Stimulated activated CD4-positive, alpha-beta T cell treated with anti-CD3 and anti-CD28 coated beads, Interleukin-4, amount 100 ng/mL, for 48 hours (primary cell): ENCODE results near the gene HGFAC.
"Not testable (repeated sequence)": the region's sequence is repeated elsewhere in the genome, so short reads cannot be mapped to it uniquely, and the experiment has no call there.

ENCODE experiments used
- DNase-seq, 2 donors: peaks; one replicate each; pipeline ENCODE4 v3.0.0-alpha.2; 2020; ENCODE audit warnings: low read depth in 2 of 2

Gene HGFAC

DNA sequence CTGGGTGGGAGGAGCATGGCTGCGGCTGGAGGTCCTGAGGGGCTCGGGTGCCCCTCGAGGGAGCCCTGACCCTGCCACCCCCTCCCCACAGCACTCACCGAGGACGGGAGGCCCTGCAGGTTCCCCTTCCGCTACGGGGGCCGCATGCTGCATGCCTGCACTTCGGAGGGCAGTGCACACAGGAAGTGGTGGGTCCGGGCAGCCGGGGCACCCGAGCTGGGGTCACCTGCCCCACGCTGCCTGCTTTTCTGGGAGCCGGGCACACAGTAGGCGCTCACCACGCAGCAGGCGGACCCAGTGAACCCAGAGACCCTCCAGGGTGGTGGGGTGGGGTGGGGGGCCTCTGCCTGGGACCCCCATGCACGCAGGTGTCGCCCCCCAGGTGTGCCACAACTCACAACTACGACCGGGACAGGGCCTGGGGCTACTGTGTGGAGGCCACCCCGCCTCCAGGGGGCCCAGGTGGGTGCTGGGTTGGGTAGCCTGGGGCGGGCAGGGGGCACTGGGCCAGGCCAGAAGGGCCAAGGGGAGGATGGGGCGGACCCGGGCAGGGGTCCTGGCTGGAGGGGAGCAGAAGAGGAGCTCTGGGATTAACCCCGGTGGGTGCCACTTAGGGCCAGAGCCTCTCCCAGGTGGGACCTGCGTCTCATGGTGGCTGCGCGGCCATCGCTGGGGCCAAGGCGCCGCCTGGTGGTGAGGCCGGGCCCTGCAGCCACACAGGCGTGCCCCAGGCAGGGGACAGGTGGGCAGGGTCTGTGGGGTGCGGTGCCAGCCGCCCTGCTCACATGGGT, 1.4 kb downstream of the HGFAC start:
- peak; percentile 55 to 74 for DNase-seq

DNA sequence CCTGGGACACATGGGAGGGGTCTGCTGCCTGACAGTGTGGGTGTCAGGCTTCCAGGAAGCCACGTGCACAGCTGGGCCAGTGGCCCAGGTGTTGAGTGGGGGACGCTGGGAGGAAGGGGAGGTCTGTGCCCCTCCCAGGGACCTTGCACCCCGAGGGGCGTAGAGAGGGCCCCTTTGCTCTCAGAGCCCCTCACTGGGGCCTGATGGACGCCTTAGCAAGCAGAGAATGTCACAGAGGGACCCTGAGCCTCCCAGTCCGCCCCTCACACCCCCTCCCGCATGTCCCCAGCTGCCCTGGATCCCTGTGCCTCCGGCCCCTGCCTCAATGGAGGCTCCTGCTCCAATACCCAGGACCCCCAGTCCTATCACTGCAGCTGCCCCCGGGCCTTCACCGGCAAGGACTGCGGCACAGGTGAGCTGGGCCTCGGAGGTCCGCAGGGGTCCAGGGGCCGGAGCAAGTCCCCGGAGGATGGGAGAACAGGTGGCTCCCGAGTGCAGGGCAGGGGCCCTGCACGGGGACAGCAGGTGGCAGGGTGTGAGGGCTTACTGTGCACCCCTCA, 2.1 kb downstream of the HGFAC start:
- DNase-seq = no peak

DNA sequence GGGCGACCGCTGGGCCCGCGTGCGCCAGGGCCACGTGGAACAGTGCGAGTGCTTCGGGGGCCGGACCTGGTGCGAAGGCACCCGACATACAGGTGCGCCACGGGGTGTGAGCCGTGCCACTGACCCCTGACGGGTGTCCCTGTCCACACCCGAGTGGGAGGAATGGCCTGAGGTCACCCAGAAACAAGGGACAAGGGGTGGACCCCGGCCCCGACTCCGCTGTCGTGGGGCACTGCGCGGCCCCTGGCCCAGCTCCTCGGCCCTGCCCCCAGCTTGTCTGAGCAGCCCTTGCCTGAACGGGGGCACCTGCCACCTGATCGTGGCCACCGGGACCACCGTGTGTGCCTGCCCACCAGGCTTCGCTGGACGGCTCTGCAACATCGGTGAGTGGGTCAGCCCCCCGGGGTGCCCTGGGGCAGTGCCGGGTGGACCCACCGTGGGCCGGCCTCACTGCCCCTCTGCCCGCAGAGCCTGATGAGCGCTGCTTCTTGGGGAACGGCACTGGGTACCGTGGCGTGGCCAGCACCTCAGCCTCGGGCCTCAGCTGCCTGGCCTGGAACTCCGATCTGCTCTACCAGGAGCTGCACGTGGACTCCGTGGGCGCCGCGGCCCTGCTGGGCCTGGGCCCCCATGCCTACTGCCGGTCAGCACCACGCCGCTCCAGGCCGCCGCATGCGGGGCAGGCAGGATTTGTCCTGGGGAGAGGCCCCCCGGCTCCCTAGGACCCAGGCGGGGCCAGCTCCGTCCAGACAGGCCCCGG, 2.8 kb downstream of the HGFAC start:
- DNase-seq = no peak

DNA sequence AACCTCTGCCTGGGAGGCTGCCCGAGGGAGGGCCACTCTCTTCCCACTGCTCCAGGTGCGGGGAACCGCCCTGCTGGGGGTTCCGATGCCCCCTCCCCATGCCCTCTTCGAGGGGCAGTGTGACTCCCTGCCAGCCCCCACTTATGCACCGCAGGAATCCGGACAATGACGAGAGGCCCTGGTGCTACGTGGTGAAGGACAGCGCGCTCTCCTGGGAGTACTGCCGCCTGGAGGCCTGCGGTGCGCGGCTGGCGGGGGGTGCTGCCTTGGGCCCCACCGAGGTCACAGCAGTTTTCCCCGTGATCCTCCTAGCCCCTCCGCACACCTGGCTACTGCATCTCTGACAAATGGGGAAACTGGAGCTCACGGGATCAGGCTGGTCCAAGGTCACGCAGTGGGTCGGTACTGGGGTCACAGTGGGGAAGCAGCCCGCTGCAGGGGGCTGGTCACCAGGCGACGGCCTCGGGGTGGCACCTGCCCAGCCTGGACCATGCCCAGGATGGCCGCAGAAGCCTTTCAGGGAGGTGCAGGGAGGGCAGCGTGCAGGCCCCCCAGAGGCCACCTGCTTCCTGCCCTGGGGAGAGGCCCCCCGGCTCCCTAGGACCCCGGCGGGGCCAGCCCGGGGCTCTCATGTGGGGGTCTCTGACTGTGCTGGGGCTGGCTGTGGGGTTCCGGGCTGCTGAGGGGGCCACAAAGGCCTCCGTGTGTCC, 3.5 kb downstream of the HGFAC start:
- DNase-seq = no peak

DNA sequence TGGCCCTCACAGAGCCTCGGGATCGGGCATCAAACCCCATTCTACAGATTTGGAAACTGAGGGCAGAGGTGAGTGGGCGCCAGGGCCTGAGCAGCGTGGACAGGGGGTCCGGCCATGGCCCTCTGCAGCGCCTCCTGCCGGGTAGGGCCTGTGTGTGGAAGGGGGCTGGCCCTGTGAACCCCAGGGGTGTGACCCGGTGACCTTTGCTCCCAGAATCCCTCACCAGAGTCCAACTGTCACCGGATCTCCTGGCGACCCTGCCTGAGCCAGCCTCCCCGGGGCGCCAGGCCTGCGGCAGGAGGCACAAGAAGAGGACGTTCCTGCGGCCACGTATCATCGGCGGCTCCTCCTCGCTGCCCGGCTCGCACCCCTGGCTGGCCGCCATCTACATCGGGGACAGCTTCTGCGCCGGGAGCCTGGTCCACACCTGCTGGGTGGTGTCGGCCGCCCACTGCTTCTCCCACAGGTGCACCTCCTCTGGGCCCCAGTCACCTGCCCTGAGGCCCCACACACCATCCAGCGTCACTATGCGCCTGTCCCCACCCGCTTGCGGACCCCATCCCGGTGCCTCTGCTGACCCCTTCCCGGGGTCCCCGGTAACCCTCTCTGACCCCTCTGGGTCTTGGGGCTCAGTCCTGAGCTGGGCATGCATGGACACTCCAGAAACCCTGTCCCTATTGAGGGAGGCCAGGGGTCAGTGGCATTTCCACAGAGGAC, 4.2 kb downstream of the HGFAC start:
- no peak for DNase-seq

DNA sequence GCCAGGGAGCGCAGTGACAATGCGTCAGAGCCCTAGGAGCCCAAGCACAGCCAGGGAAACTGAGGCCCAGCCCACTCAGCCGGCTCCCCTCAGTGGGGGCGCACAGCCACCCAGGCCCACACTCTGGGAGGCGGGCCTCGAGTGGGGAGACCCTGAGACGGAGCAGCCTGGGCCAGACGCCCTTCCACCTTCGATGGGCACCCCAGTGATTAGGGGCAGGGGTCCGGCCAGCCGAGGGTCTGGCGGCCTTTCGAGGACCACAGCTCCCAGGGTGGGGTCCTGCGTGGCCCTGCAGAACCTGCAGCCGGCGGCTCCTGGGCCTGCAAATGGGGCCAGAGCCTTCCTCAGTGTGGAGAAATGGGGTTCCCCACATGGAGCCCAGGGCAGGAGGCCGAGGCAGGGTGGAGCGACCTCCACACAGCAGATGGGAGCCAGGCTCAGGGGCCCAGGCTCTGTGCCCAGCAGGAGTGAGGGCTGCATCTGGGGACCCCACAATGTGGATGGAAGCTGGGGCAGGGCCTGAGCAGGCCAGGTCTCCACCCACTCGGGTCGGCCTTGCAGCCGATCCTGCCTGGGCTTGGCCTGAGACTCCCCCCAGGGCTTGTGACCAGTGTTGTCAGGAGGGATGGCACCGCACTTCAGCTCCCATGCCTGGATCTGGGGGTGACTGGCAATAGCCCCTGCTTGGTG, 5.0 kb downstream of the HGFAC start:
- no peak for DNase-seq

DNA sequence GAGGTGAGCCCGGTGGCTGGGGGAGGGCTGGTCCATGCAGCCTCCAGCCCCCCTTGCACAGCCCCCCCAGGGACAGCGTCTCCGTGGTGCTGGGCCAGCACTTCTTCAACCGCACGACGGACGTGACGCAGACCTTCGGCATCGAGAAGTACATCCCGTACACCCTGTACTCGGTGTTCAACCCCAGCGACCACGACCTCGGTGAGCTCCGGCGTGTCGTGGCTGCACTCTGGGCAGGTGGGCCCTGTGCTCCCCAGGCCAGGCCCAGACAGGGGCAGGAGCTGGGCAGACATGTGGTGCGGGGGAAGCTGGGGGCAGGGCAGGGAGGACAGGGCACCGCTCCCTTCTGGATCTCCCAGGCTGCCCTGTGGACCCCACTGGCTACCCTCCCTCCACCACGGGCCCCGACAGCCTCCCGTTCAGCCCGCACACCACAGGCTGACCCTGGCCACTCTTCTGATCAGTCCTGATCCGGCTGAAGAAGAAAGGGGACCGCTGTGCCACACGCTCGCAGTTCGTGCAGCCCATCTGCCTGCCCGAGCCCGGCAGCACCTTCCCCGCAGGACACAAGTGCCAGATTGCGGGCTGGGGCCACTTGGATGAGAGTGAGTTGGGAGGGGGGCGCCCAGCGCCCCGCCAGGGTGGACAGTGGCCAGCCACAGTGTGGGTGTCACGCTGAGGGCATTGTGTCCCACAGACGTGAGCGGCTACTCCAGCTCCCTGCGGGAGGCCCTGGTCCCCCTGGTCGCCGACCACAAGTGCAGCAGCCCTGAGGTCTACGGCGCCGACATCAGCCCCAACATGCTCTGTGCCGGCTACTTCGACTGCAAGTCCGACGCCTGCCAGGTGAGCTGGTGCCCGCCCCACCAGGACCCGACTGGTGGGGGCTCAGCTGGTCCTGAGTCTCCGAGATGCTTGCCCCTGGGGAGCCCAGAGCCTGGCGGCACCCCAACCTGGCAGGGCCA, 5.9 kb downstream of the HGFAC start:
- DNase-seq = no peak

DNA sequence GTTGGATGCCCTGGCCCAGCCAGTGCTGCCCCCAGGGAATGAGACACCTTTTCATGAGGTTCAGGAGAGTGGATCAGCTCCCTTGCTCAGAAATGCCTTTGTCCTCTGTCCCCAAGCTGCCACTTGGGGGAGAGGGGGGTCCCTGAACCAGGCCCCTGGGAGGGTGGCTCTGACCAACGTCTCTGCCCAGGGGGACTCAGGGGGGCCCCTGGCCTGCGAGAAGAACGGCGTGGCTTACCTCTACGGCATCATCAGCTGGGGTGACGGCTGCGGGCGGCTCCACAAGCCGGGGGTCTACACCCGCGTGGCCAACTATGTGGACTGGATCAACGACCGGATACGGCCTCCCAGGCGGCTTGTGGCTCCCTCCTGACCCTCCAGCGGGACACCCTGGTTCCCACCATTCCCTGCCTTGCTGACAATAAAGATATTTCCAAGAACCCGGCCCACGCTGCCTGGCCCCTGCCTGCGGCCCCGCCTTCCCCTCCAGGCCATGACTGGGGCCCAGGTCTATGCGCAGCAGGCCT, 7.3 kb downstream of the HGFAC start:
- no peak for DNase-seq

DNA sequence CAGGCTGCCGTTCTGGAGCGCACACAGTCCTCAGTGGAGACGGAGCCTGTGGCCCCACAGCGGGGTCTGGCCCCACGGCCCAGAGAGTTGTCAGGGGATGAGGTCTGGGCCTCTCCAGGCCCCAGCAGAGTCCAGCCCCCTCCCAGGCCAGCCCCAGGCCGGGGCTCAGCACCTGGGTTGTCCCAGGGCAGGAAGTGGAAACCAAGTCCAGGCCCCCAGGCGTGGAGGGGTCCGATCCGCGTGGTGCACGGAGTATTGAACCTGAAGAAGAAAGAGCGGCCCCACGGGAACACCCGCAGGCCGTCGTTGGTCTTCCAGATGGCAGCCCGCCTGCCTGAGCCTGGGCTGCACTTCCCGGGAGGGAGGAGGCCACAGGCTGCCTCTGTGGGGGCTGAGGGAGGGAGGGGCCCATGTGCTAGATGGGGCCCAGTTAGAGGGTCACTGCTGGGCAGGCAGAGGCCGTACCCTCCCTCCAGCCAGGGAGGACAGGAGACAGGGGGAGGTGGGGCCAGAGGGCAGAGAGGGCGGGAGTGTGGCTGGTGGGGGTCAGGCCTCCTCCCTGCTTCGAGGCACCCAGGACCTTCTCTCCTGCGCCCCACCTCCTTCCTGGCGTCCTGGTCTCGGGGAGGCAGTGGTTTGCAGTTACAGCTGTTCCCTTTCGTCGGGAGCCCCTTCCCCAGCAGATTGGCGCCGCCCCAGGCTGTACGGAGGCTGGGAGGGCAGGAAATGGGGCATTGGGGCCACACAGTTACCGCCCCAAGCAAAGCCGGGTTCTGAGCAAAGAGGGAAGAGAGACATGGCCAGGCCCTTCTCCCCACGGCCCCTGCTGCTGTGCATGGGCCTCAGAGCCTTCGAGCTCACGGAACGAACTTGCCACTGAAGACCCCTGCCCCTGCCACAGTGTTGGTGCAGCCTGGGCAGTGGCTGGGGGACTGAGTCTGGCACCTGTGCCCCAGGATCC, 8.1 kb downstream of the HGFAC start:
- DNase-seq = no peak

DNA sequence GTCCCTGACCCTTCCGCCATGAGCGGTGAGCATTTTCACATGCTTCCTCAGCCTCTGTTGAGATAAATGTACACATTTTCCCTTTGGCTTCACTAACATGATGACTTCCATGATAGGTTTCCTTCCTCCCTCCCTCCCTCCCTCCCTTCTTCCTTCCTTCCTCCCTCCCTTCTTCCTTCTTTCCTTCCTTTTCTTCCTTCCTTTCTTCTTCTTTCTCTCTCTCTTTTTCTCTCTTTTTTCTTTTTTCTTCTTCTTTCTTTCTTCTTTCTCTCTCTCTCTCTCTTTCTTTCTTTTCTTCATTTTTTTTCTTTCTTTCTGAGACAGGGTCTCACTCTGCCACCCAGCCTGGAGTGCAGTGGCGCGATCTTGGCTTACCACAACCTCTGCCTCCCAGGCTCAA, 8.9 kb downstream of the HGFAC start:
- no peak for DNase-seq

DNA sequence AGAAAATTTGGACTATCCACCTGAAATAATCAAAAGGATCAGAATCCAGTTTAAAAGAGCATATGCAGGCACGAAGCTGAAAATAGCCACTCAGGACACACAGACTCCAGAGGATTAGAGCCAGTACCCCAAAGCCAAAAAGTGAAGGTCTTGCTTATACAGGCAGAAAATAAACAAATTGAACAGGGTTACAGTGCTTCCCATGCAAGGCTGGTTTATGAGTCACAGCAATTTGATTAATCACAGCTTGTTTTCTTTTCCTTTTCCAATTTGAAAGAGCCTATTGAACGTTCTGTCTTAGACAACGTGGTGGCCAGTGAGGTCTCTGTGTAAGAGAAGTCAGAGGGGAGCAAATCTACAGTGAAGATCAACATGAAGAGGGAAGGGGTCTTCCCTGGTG, 10.2 kb downstream of the HGFAC start:
- DNase-seq = no peak

DNA sequence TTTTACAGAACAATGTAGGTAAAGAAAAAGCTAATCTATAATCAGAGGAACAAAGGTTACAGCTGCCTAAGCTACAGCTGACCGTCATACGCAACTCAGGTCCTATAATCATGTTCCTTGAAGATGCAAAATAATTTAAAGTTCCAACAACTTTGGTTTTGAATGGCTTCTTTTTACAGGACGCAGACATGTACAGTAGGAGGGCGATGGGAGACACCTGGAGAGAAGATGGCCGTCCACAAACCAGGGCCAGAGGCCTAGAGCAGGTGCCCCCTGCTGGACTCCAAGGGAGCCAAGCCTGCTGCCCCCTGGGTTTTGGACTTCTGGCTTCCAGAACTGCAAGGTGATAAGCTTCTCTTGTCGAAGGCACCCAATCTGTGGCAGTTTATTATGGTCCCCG, 10.6 kb downstream of the HGFAC start:
- no peak for DNase-seq

DNA sequence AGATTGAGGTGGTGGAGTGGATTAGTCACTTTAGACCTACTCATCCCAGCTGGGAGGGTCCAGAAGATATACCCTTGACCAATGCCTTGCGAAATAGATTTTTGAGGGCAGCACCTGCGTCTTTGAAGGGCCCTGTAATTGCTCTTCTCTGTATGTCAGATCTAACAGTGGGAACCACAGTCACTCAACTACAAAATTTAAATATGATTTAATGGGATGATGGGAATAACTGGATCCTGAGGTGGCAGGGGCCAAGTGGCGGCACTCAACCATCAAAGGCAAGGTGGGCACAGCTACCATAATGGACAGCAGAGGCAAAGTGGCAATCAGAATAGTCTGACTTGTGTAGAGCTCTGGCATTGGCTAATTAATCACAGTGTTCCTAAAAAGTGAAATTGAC, 13.8 kb downstream of the HGFAC start:
- not testable (repeated sequence) for DNase-seq

DNA sequence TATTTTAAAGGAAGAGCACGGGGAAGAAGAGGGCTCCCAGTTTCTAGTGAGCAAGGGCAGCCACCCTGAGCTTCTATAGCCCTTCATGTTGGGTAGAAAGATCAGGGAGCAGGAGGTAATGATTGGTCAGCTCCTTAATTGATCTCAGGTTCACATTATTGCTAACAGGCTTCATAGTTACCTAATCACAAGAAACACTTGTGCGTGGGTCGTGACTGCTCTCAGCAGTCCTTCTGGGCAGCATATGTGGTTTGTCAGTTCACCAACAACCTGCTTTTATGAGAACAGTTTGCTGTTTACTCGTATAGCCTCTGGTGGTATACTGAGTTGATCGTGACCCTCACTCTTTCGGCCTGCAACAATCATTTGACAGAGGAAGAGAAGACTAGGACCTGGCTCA, 16.6 kb downstream of the HGFAC start:
- no peak for DNase-seq

DNA sequence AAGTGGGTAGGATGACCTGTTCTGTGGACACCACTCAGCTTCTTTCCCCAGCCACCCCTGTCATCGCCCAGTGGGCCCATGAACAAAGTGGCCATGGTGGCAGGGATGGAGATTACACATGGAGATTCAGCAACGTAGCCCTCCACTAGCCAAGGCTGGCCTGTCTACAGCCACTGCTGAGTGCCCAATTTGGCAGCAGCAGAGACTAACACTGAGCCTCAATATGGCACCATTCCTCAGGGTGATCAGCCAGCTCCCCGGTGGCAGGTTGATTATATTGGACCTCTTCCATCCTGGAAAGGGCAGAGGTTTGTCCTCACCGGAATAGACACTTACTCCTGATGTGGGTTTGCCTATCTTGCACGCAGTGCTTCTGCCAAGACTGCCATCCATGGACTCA, 17.4 kb downstream of the HGFAC start:
- DNase-seq = not testable (repeated sequence)

DNA sequence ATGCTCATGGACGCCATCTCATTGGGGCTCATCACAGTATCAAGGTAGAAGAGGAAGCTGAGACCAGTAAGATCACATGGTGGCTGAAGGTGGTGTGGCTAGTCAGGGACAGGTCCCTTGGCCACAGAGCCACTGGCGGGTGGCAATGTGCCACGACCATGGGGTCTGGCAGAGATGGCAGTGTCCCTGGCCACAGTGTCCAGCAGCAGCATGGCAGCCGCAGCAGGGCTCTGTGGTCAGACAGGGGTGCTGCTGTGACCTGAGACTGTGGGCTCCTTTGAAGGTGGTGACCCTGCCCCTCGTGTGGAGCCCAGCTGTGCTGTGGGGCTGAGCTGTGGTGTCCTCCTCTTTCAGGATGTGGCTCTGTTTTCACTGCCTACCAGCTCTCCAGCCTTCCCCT, 19.2 kb downstream of the HGFAC start:
- DNase-seq = no peak

DNA sequence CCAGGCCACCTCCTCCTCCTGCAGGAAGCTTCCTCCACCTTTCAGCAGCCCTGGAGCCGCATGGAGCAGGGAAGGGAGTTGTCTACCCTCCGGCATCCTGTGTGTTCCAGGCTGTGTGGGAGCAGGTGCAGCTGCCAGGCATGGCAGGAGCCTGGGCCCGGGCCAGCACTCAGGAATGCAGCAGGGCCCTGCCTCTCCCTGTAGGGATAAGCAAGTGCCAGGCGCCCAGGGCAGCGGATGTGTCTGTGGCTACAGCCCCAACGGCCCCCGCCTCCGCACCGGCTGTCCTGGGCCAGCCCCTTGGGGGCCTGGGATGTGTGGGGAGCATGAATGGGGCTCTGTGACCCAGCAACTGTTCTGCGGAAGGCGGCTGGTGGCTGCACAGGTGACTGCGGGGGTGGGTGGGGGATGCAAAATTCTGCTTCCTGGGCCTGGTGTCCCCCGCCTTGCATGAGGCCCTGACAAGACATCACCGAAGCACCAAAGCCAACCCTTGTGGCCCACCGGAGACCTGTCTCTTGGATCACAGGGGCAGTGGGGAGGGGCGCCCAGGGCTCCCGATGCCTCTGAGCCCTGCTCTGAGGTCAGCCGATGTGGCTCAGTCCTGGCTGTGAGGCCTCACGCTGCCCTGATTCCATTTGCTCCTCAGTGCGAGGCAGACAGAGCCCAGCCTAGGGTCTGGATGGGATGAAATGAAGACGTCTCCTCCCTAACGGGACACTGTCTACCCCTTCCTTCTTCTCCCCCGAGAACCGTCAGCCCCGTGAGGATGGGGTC, 19.9 kb downstream of the HGFAC start:
- DNase-seq = no peak

DNA sequence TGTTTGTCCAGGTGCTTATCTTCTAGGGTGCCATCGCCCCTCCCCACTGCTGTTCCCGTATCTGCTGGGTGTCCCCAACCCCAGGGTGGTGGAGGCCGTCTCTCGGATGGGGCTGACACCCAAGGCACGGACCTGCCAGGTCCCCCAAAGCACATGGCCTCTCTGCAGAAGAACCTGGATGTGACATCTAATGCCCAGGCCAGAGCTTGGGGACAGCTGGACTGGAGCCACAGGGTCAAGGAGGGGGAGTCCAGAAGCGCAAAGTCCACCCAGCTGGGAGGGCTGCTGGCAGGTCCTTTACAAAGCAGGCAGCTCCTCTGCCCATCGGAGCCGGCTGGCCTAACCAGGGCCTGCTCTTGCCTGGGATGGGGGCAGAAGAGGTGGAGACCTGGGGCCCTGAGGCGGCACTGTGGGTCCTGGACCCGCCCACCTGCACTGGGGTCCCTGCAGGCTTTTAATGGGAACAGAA, 20.6 kb downstream of the HGFAC start:
- DNase-seq = no peak
